Large intestine (tissue), 3 donors: ENCODE results near the gene RPL6. TPM values are rescaled to one million over a fixed set of nuclear protein-coding genes. Genes with fewer than 3 reads are reported as not detected.

Experiments
- DNase-seq, 2 donors: peaks; one replicate each; pipeline versions ENCODE4 v3.0.0 to v3.0.0-alpha.2; 2013
- H3K27ac ChIP-seq: one replicate; pipeline ENCODE4 v1.5.1; 2013; ENCODE audit warnings: low read length
- H3K27me3 ChIP-seq: 2 replicates; pipeline ENCODE4 v1.6.1; 2013; ENCODE audit warnings: low read length; ENCODE audit not compliant: control insufficient read depth, insufficient read depth
- H3K36me3 ChIP-seq: 2 replicates; pipeline ENCODE4 v1.6.1; 2013; ENCODE audit warnings: low read length; ENCODE audit not compliant: control insufficient read depth, insufficient read depth
- H3K4me1 ChIP-seq: one replicate; pipeline ENCODE4 v1.6.1; 2013; ENCODE audit warnings: low read length; ENCODE audit not compliant: control insufficient read depth, insufficient read depth
- H3K4me3 ChIP-seq: one replicate; pipeline ENCODE4 v1.5.1; 2013; ENCODE audit warnings: low read length
- H3K9me3 ChIP-seq: one replicate; pipeline ENCODE4 v1.6.1; 2013; ENCODE audit warnings: mild to moderate bottlenecking, low read depth, low read length, moderate library complexity; ENCODE audit not compliant: control insufficient read depth
- WGBS: methylation state at CpG from one replicate; pipeline ENCODE4 v1.1.5; 2013; ENCODE audit warnings: low lambda C conversion rate; ENCODE audit not compliant: insufficient coverage; 5-methylcytosine and 5-hydroxymethylcytosine counted together
- polyA plus RNA-seq: library from polyadenylated mRNA; unstranded; fragments of 120-200 nt; gene quantifications from one replicate; pipeline ENCODE4 v1.2.1, GENCODE V29; 2013

Gene RPL6
- polyA plus RNA-seq, 1 donor = 2,028 TPM

- H3K27ac ChIP-seq = peak within 1 kb of the TSS; percentile 64
- no peaks in the 10 kb centered on the region for H3K4me1 ChIP-seq
- no peaks in the 10 kb centered on the region for H3K9me3 ChIP-seq
- no peaks in the 10 kb centered on the region for H3K27me3 ChIP-seq
- H3K4me3 ChIP-seq = peak within 1 kb of the TSS; percentile 79
- no peaks in the 10 kb centered on the region for H3K36me3 ChIP-seq
- peak; percentile 88 to 92 for DNase-seq
- no CpG with 5 or more reads among the region's 106 CpGs for WGBS
These were observed 27.3 kb downstream of the RPL6 start, which contains the start of gene HECTD4 for GRCh38 chr12:112381883-112382796. HECTD4 (minus strand) TSS chr12:112382431; CDS start chr12:112382128, 303 bp downstream.

GRCh38 chr12:112381406-112381882, 28.0 kb downstream of the RPL6 start:
- no peaks in the 10 kb centered on the region for H3K4me1 ChIP-seq
- H3K27me3 ChIP-seq = no peaks in the 10 kb centered on the region
- H3K27ac ChIP-seq = no peak overlapping the region
- WGBS = 0% methylated on average over 3 of the region's 33 CpGs
- H3K4me3 ChIP-seq = peak overlapping the region; percentile 62
- no peaks in the 10 kb centered on the region for H3K9me3 ChIP-seq
- peak in 1 of 2 donors; percentile 8 for DNase-seq
- no peaks in the 10 kb centered on the region for H3K36me3 ChIP-seq

GRCh38 chr12:112380663-112381405, 28.6 kb downstream of the RPL6 start:
- Histone ChIP-seq H3K9me3 (no peaks in the 10 kb centered on the region), H3K36me3 (no peaks in the 10 kb centered on the region), H3K27ac (no peak overlapping the region), H3K27me3 (no peaks in the 10 kb centered on the region), H3K4me3 (peak overlapping the region; percentile 62), H3K4me1 (no peaks in the 10 kb centered on the region)
- WGBS = 0% methylated on average over 2 of the region's 34 CpGs
- peak in 1 of 2 donors; percentile 25 for DNase-seq

GRCh38 chr12:112375105-112375504, 34.3 kb downstream of the RPL6 start:
- Histone ChIP-seq H3K27ac (no peak overlapping the region), H3K4me3 (no peak overlapping the region), H3K9me3 (no peaks in the 10 kb centered on the region), H3K27me3 (no peaks in the 10 kb centered on the region), H3K36me3 (no peaks in the 10 kb centered on the region), H3K4me1 (no peaks in the 10 kb centered on the region)
- WGBS = no CpG with 5 or more reads among the region's 5 CpGs
- DNase-seq = no peak

GRCh38 chr12:112374166-112374740, 35.2 kb downstream of the RPL6 start:
- H3K27ac ChIP-seq = no peak overlapping the region
- H3K36me3 ChIP-seq = no peaks in the 10 kb centered on the region
- no CpG with 5 or more reads among the region's 3 CpGs for WGBS
- no peak for DNase-seq
- no peak overlapping the region for H3K4me3 ChIP-seq
- no peaks in the 10 kb centered on the region for H3K27me3 ChIP-seq
- no peaks in the 10 kb centered on the region for H3K4me1 ChIP-seq
- H3K9me3 ChIP-seq = no peaks in the 10 kb centered on the region

GRCh38 chr12:112370868-112371510, 38.4 kb downstream of the RPL6 start:
- no peaks in the 10 kb centered on the region for H3K27me3 ChIP-seq
- 100% methylated on average over 1 of the region's 8 CpGs for WGBS
- no peak for DNase-seq
- H3K36me3 ChIP-seq = no peaks in the 10 kb centered on the region
- H3K27ac ChIP-seq = no peak overlapping the region
- H3K9me3 ChIP-seq = no peaks in the 10 kb centered on the region
- no peaks in the 10 kb centered on the region for H3K4me1 ChIP-seq
- H3K4me3 ChIP-seq = no peak overlapping the region

GRCh38 chr12:112370199-112370598, 39.2 kb downstream of the RPL6 start:
- Histone ChIP-seq H3K9me3 (no peaks in the 10 kb centered on the region), H3K27me3 (no peaks in the 10 kb centered on the region), H3K4me1 (no peaks in the 10 kb centered on the region), H3K36me3 (no peaks in the 10 kb centered on the region), H3K4me3 (no peak overlapping the region), H3K27ac (no peak overlapping the region)
- DNase-seq = no peak
- WGBS = 71% methylated on average over 1 of the region's 1 CpG

GRCh38 chr12:112368856-112369255, 40.5 kb downstream of the RPL6 start:
- no peak overlapping the region for H3K4me3 ChIP-seq
- WGBS = no CpG with 5 or more reads among the region's 6 CpGs
- H3K27ac ChIP-seq = no peak overlapping the region

GRCh38 chr12:112367965-112368364, 41.4 kb downstream of the RPL6 start:
- DNase-seq = no peak
- 84% methylated on average over 2 of the region's 3 CpGs for WGBS
- Histone ChIP-seq H3K4me1 (no peaks in the 10 kb centered on the region), H3K27me3 (no peaks in the 10 kb centered on the region), H3K36me3 (no peaks in the 10 kb centered on the region), H3K27ac (no peak overlapping the region), H3K4me3 (no peak overlapping the region), H3K9me3 (no peaks in the 10 kb centered on the region)

More at GRCh38 chr12:112368856-112369255, 40.5 kb downstream of the RPL6 start:
- Histone ChIP-seq H3K9me3 (no peaks in the 10 kb centered on the region), H3K27me3 (no peaks in the 10 kb centered on the region), H3K4me1 (no peaks in the 10 kb centered on the region), H3K36me3 (no peaks in the 10 kb centered on the region)
- no peak for DNase-seq

GRCh38 chr12:112362310-112362709, 47.1 kb downstream of the RPL6 start:
- Histone ChIP-seq H3K4me1 (no peaks in the 10 kb centered on the region), H3K9me3 (no peaks in the 10 kb centered on the region), H3K4me3 (no peak overlapping the region), H3K27me3 (no peaks in the 10 kb centered on the region), H3K36me3 (no peaks in the 10 kb centered on the region), H3K27ac (no peak overlapping the region)
- DNase-seq = no peak
- 92% methylated on average over 2 of the region's 3 CpGs for WGBS
